Measurements from ENCODE around the gene DBNL.

DNA sequence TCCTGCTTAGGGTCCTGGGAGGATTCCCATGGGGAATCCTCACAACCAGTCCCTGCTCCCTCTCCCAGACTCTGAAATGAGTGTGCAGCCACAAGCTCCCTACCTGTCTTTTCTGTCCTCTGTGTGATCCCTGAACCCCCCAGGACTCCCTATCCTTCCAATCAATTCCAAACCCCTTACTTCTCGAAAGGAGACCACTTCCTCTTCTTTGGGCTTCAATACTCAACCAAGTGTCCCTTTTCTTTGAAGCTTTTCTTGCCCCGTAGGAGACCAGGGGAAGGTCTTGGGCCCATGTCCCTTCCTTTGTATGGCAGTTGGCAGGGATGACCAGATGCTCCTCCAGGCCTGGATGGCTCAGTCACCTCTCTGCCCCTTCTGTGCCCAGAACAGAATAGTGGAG is 61.3 kb downstream of the DBNL start:
- TF ChIP-seq, protein P1, sequence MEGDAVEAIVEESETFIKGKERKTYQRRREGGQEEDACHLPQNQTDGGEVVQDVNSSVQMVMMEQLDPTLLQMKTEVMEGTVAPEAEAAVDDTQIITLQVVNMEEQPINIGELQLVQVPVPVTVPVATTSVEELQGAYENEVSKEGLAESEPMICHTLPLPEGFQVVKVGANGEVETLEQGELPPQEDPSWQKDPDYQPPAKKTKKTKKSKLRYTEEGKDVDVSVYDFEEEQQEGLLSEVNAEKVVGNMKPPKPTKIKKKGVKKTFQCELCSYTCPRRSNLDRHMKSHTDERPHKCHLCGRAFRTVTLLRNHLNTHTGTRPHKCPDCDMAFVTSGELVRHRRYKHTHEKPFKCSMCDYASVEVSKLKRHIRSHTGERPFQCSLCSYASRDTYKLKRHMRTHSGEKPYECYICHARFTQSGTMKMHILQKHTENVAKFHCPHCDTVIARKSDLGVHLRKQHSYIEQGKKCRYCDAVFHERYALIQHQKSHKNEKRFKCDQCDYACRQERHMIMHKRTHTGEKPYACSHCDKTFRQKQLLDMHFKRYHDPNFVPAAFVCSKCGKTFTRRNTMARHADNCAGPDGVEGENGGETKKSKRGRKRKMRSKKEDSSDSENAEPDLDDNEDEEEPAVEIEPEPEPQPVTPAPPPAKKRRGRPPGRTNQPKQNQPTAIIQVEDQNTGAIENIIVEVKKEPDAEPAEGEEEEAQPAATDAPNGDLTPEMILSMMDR (IDR thresholded peaks at IDR 0.05; ENCODE audit: poor library complexity, severe bottlenecking): no peak
- TF ChIP-seq RAD21 (conservative IDR thresholded peaks at IDR 0.05) (no peak), EZH2 (IDR thresholded peaks at IDR 0.05; ENCODE audit: borderline replicate concordance, insufficient read depth, low read length, poor library complexity, severe bottlenecking) (no peak)
- TF ChIP-seq, protein P2, sequence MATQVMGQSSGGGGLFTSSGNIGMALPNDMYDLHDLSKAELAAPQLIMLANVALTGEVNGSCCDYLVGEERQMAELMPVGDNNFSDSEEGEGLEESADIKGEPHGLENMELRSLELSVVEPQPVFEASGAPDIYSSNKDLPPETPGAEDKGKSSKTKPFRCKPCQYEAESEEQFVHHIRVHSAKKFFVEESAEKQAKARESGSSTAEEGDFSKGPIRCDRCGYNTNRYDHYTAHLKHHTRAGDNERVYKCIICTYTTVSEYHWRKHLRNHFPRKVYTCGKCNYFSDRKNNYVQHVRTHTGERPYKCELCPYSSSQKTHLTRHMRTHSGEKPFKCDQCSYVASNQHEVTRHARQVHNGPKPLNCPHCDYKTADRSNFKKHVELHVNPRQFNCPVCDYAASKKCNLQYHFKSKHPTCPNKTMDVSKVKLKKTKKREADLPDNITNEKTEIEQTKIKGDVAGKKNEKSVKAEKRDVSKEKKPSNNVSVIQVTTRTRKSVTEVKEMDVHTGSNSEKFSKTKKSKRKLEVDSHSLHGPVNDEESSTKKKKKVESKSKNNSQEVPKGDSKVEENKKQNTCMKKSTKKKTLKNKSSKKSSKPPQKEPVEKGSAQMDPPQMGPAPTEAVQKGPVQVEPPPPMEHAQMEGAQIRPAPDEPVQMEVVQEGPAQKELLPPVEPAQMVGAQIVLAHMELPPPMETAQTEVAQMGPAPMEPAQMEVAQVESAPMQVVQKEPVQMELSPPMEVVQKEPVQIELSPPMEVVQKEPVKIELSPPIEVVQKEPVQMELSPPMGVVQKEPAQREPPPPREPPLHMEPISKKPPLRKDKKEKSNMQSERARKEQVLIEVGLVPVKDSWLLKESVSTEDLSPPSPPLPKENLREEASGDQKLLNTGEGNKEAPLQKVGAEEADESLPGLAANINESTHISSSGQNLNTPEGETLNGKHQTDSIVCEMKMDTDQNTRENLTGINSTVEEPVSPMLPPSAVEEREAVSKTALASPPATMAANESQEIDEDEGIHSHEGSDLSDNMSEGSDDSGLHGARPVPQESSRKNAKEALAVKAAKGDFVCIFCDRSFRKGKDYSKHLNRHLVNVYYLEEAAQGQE (IDR thresholded peaks at IDR 0.05; ENCODE audit: borderline replicate concordance): no peak

All from neural cell (in vitro differentiated cells).